ENCODE measurements around the gene NVL.
A peak's percentile ranks its signal among the peaks of the same experiment; 100 is the strongest.
"Not testable (repeated sequence)": the region's sequence is repeated elsewhere in the genome, so short reads cannot be mapped to it uniquely, and the experiment has no call there.

Gene NVL

GRCh38 chr1:224333939-224334786 is 4.2 kb upstream of the NVL start:
- DNase-seq = no peak

GRCh38 chr1:224333309-224333926 is 3.4 kb upstream of the NVL start:
- DNase-seq = peak; percentile 71

- DNase-seq = no peak
Observed at GRCh38 chr1:224331824-224332223, 1.9 kb upstream of the NVL start.

- DNase-seq = no peak
Observed at GRCh38 chr1:224331326-224331725, 1.4 kb upstream of the NVL start.

- DNase-seq = no peak
Observed at GRCh38 chr1:224329484-224329841, 509 bp downstream of the NVL start.

- DNase-seq = no peak
Observed at GRCh38 chr1:224328644-224329043, 1.3 kb downstream of the NVL start.

GRCh38 chr1:224325959-224326358 is 4.0 kb downstream of the NVL start:
- no peak for DNase-seq

GRCh38 chr1:224321706-224322105 is 8.3 kb downstream of the NVL start:
- DNase-seq = no peak

- no peak for DNase-seq
Observed at GRCh38 chr1:224317383-224318045, 12.5 kb downstream of the NVL start.

GRCh38 chr1:224312025-224312424 is 17.9 kb downstream of the NVL start:
- no peak for DNase-seq

GRCh38 chr1:224311503-224311902 is 18.5 kb downstream of the NVL start:
- not testable (repeated sequence) for DNase-seq

- no peak for DNase-seq
Observed at GRCh38 chr1:224308064-224308463, 21.9 kb downstream of the NVL start.

GRCh38 chr1:224304767-224305166 is 25.2 kb downstream of the NVL start:
- no peak for DNase-seq

GRCh38 chr1:224302947-224303346 is 27.0 kb downstream of the NVL start:
- no peak for DNase-seq

GRCh38 chr1:224301391-224301790 is 28.6 kb downstream of the NVL start:
- DNase-seq = no peak

GRCh38 chr1:224300346-224300745 is 29.6 kb downstream of the NVL start:
- no peak for DNase-seq

- no peak for DNase-seq
Observed at GRCh38 chr1:224298346-224299330, 31.3 kb downstream of the NVL start.

- DNase-seq = no peak
Observed at GRCh38 chr1:224294775-224295174, 35.2 kb downstream of the NVL start.

GRCh38 chr1:224292419-224292818 is 37.6 kb downstream of the NVL start:
- DNase-seq = no peak

GRCh38 chr1:224289396-224289795 is 40.6 kb downstream of the NVL start:
- DNase-seq = no peak

GRCh38 chr1:224287714-224288113 is 42.3 kb downstream of the NVL start:
- no peak for DNase-seq

GRCh38 chr1:224282140-224282539 is 47.8 kb downstream of the NVL start:
- no peak for DNase-seq
